Keratinocyte (primary cell): ENCODE measurements around the gene LHX3. TPM values are rescaled to one million over a fixed set of nuclear protein-coding genes. Genes with fewer than 3 reads are reported as not detected.

Experiments used
- DNase-seq: peaks from one replicate; pipeline ENCODE4 v3.0.0-alpha.2; 2011; ENCODE audit warnings: low read depth, missing footprints, low spot score
- FAIRE-seq: peaks from 2 replicates; lab custom pipeline; 2011; peaks lifted over from hg19 to GRCh38; lab: Jason Lieb, UNC
- H2AFZ ChIP-seq: 2 replicates; pipeline ENCODE4 v1.6.0; 2012; ENCODE audit warnings: low read length, control low read depth, inconsistent platforms; ENCODE audit not compliant: control insufficient read depth
- H3K27ac ChIP-seq: 2 replicates; pipeline ENCODE4 v1.5.1; 2011; ENCODE audit warnings: low read length; ENCODE audit not compliant: control insufficient read depth, insufficient read depth
- H3K27me3 ChIP-seq: 3 replicates; pipeline ENCODE4 v1.6.0; 2011; ENCODE audit warnings: low read length; ENCODE audit not compliant: control insufficient read depth, insufficient read depth; ENCODE audit errors: extremely low read depth
- H3K36me3 ChIP-seq, 2 experiments: 2 replicates in 1 of 2; 3 replicates in 1 of 2; pipeline ENCODE4 v1.5.1; 2011; ENCODE audit warnings: low read length in 2 of 2, mild to moderate bottlenecking in 1 of 2; ENCODE audit not compliant: control insufficient read depth in 2 of 2, insufficient read depth in 2 of 2; ENCODE audit errors: extremely low read depth in 1 of 2
- H3K4me1 ChIP-seq: 3 replicates; pipeline ENCODE4 v1.5.1; 2011; ENCODE audit warnings: low read length; ENCODE audit not compliant: control insufficient read depth, insufficient read depth; ENCODE audit errors: extremely low read depth
- H3K4me2 ChIP-seq: 3 replicates; pipeline ENCODE4 v1.6.0; 2011; ENCODE audit warnings: low read depth, low read length; ENCODE audit not compliant: control insufficient read depth, insufficient read depth; ENCODE audit errors: extremely low read depth
- H3K4me3 ChIP-seq, 3 experiments: fragments of 200-600 bp in 1 of 3; sonication (generic) in 1 of 3; 2 replicates in 2 of 3; 3 replicates in 1 of 3; pipeline ENCODE4 v1.5.1; 2011 to 2016; ENCODE audit warnings: low read length in 3 of 3, mild to moderate bottlenecking in 3 of 3, control low read depth in 2 of 3, inconsistent platforms in 1 of 3, low read depth in 1 of 3, mixed read lengths in 1 of 3, mixed run types in 1 of 3, moderate library complexity in 1 of 3; ENCODE audit not compliant: control insufficient read depth in 2 of 3, insufficient read depth in 2 of 3; ENCODE audit errors: extremely low read depth in 1 of 3
- H3K79me2 ChIP-seq: 2 replicates; pipeline ENCODE4 v1.6.0; 2012; ENCODE audit warnings: low read length; ENCODE audit not compliant: control insufficient read depth, insufficient read depth
- H3K9ac ChIP-seq: 3 replicates; pipeline ENCODE4 v1.6.0; 2011; ENCODE audit warnings: low read length; ENCODE audit not compliant: control insufficient read depth, insufficient read depth; ENCODE audit errors: extremely low read depth
- H3K9me1 ChIP-seq: 3 replicates; pipeline ENCODE4 v1.6.0; 2011; ENCODE audit warnings: low read length; ENCODE audit not compliant: control insufficient read depth, insufficient read depth; ENCODE audit errors: extremely low read depth
- H3K9me3 ChIP-seq: 2 replicates; pipeline ENCODE4 v1.5.1; 2012; ENCODE audit warnings: low read depth, low read length; ENCODE audit not compliant: control insufficient read depth
- H4K20me1 ChIP-seq: 3 replicates; pipeline ENCODE4 v1.6.0; 2011; ENCODE audit warnings: low read length; ENCODE audit not compliant: control insufficient read depth, insufficient read depth; ENCODE audit errors: extremely low read depth
- EZH2 ChIP-seq: IDR thresholded peaks from one replicate; pipeline ENCODE4 v1.6.1; 2012; ENCODE audit warnings: inconsistent platforms, mild to moderate bottlenecking, low read length, moderate library complexity
- dilution Hi-C: fragments of 300-500 bp; cut with MboI; formaldehyde crosslinking; loops from one replicate; pipeline ENCODE4 v1.7.0; 2020; ENCODE audit warnings: low sequenced_read_pairs; ENCODE audit not compliant: extremely low pct_ligation_motif_present
- polyA plus RNA-seq, 5 experiments: library from polyadenylated mRNA; depleted of rRNA in 3 of 5; stranded (reverse) in 3 of 5; stranded (forward) in 1 of 5; unstranded in 1 of 5; fragments of >200 nt; gene quantifications; 1 replicate in 1 of 5; 2 replicates in 3 of 5; 3 replicates in 1 of 5; pipeline versions ENCODE4 v1.2.1 to v1.2.3, GENCODE V29; 2011 to 2012; ENCODE audit warnings: missing spikeins in 2 of 5, low read depth in 1 of 5, low replicate concordance in 1 of 5
- TF ChIP-seq, protein P1 (sequence below), 3 experiments: IDR thresholded peaks in 1 of 3; conservative IDR thresholded peaks in 1 of 3; optimal IDR thresholded peaks in 1 of 3; 2 replicates in 2 of 3; 3 replicates in 1 of 3; pipeline versions ENCODE3 to v1.5.1; 2011; ENCODE audit warnings: low read length in 3 of 3, mild to moderate bottlenecking in 3 of 3, moderate library complexity in 2 of 3, control low read depth in 1 of 3, inconsistent platforms in 1 of 3; ENCODE audit not compliant: insufficient read depth in 2 of 3; ENCODE audit errors: extremely low read depth in 1 of 3

Gene LHX3
- polyA plus RNA-seq, 1 donor (not counting 4 experiments of a cell fraction or from before 2014, with no cell fraction given): not detected

DNA sequence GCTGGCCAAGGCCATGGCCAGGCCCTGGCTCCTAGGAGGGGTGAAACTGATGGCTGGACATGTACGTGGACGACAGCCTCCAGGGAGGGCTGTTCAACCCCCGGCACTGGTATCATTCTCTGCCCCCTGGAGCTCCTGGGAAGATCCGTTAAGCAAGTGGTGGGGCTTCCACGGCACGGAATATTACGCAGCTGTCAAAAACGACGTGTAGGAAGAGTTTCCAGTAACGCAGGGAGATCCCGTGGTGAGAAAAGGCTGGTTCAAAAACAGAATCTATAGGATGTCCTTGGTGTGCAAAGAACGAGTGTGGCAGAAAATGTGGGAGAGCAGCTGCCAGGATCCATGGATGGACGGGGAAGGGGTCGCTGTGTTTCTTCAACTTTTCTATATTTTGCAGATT lies 50.0 kb downstream of the LHX3 start:
- H2AFZ ChIP-seq: no peak overlapping the region
- no peak for TF ChIP-seq EZH2
- TF ChIP-seq, protein P1, sequence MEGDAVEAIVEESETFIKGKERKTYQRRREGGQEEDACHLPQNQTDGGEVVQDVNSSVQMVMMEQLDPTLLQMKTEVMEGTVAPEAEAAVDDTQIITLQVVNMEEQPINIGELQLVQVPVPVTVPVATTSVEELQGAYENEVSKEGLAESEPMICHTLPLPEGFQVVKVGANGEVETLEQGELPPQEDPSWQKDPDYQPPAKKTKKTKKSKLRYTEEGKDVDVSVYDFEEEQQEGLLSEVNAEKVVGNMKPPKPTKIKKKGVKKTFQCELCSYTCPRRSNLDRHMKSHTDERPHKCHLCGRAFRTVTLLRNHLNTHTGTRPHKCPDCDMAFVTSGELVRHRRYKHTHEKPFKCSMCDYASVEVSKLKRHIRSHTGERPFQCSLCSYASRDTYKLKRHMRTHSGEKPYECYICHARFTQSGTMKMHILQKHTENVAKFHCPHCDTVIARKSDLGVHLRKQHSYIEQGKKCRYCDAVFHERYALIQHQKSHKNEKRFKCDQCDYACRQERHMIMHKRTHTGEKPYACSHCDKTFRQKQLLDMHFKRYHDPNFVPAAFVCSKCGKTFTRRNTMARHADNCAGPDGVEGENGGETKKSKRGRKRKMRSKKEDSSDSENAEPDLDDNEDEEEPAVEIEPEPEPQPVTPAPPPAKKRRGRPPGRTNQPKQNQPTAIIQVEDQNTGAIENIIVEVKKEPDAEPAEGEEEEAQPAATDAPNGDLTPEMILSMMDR (optimal IDR thresholded peaks at IDR 0.05 in 1 of 3, IDR thresholded peaks at IDR 0.05 in 1 of 3, conservative IDR thresholded peaks at IDR 0.05 in 1 of 3; ENCODE audit: extremely low read depth in 1 of 3, insufficient read depth in 2 of 3, low read length in 3 of 3): no peak
- H3K9me3 ChIP-seq: no peaks in the 10 kb centered on the region
- H3K4me1 ChIP-seq: no peaks in the 10 kb centered on the region
- no peaks in the 10 kb centered on the region for H4K20me1 ChIP-seq
- DNase-seq (no peak), FAIRE-seq (no peak)
- H3K27ac ChIP-seq: no peak overlapping the region
- no peak overlapping the region for H3K4me3 ChIP-seq
- H3K79me2 ChIP-seq: no peaks in the 10 kb centered on the region
- H3K27me3 ChIP-seq: peaks cover 30% of the 10 kb centered on the region
- H3K36me3 ChIP-seq: no peaks in the 10 kb centered on the region
- H3K9me1 ChIP-seq: no peaks in the 10 kb centered on the region
- dilution Hi-C loops: no loop called here
- H3K9ac ChIP-seq: no peak overlapping the region
- H3K4me2 ChIP-seq: no peak overlapping the region

DNA sequence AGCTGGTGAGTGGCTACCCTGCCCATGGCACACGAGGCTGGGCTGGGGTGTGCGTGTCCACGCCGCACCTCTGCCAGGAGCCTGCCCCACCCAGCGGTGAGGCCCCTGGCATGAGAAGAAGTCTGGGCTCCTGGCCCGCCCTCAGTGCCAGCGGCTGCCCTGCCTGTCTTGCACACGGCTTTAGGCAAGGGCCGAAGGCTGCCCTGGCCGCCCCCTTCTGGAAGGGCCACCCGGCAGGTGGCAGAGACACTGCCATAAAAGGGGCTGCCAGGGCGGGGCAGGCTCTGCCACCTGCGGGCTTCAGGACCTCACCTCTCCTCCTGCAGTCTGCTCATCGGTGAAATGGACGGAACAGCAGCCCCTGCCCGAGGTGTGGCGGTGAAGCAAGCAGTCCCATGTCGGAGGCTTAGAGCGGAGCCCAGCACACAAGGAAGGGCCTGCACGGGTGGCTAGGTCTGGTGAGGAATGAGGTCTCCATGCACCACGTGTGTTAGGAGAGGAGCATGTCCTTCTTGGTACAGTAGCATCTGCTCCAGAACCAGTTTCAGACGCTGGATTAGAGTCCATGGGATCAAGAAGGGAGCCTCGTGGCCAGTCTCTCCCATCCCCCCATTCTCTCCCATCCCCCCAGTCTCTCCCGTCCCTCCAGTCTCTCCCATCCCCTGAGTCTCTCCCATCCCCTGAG lies 51.4 kb downstream of the LHX3 start:
- H3K9me3 ChIP-seq: no peaks in the 10 kb centered on the region
- H3K9ac ChIP-seq: no peak overlapping the region
- no peak overlapping the region for H3K4me2 ChIP-seq
- no peaks in the 10 kb centered on the region for H4K20me1 ChIP-seq
- H3K9me1 ChIP-seq: no peaks in the 10 kb centered on the region
- no peaks in the 10 kb centered on the region for H3K36me3 ChIP-seq
- no peak overlapping the region for H2AFZ ChIP-seq
- TF ChIP-seq, protein P1 (optimal IDR thresholded peaks at IDR 0.05 in 1 of 3, IDR thresholded peaks at IDR 0.05 in 1 of 3, conservative IDR thresholded peaks at IDR 0.05 in 1 of 3; ENCODE audit: extremely low read depth in 1 of 3, insufficient read depth in 2 of 3, low read length in 3 of 3): no peak
- no peak for TF ChIP-seq EZH2
- H3K27me3 ChIP-seq: peaks cover 35% of the 10 kb centered on the region
- DNase-seq (no peak), FAIRE-seq (no peak)
- no peaks in the 10 kb centered on the region for H3K79me2 ChIP-seq
- dilution Hi-C loops: no loop called here
- no peak overlapping the region for H3K4me3 ChIP-seq
- no peak overlapping the region for H3K27ac ChIP-seq
- H3K4me1 ChIP-seq: no peaks in the 10 kb centered on the region
